Left ventricle myocardium inferior (tissue), 1 donor: Measurements from ENCODE around the gene RUNX1. TPM values are rescaled to one million over a fixed set of nuclear protein-coding genes. Genes with fewer than 3 reads are reported as not detected.

Source experiments
- DNase-seq: peaks from one replicate; pipeline ENCODE4 v3.0.0-alpha.2; 2020
- H3K27ac ChIP-seq: fragments of 200-600 bp; replicated peaks from 2 replicates; pipeline ENCODE4 v1.8.0; 2021
- H3K27me3 ChIP-seq: fragments of 200-600 bp; 2 replicates; pipeline ENCODE4 v1.8.0; 2021; ENCODE audit warnings: low read depth
- H3K36me3 ChIP-seq: fragments of 200-600 bp; 2 replicates; pipeline ENCODE4 v1.8.0; 2021
- H3K4me1 ChIP-seq: fragments of 200-600 bp; 2 replicates; pipeline ENCODE4 v1.8.0; 2021
- H3K4me3 ChIP-seq: fragments of 200-600 bp; 2 replicates; pipeline ENCODE4 v1.8.0; 2021; ENCODE audit warnings: mild to moderate bottlenecking, moderate library complexity
- H3K9me3 ChIP-seq: fragments of 200-600 bp; replicated peaks from 2 replicates; pipeline ENCODE4 v1.8.0; 2021
- CTCF ChIP-seq: fragments of 200-600 bp; IDR thresholded peaks from 2 replicates; pipeline ENCODE4 v1.8.0; 2021; ENCODE audit warnings: antibody characterized with exemption, mild to moderate bottlenecking, borderline replicate concordance
- intact Hi-C: fragments of 100-400 bp; cut with micrococcal nuclease; formaldehyde crosslinking; loops from one replicate; pipeline ENCODE4 v1.11.0; 2022
- total RNA-seq: library from RNA; stranded (reverse); fragmentation: NEBNext Ultra II Directional; extraction: Animal tissue kit (Norgen Biotek cat#: 25700); gene quantifications from one replicate; pipeline ENCODE4 v1.2.1, GENCODE V29; 2021
- donor health status: DM: no; HTN: yes; CAD: no; lungs with severe emphysema.

Gene RUNX1
- total RNA-seq, 1 donor from 2014 or later = 1.5 TPM

GRCh38 chr21:35025206-35026152, 23.6 kb downstream of the RUNX1 start:
- Histone ChIP-seq H3K27ac (no peak overlapping the region), H3K4me3 (no peak overlapping the region), H3K4me1 (peaks cover 9% of the 10 kb centered on the region), H3K27me3 (peaks cover 94% of the 10 kb centered on the region), H3K9me3 (no peaks in the 10 kb centered on the region), H3K36me3 (no peaks in the 10 kb centered on the region)
- intact Hi-C loops = no loop called here
- no peak for TF ChIP-seq CTCF
- DNase-seq = no peak

- Histone ChIP-seq H3K4me3 (no peak overlapping the region), H3K4me1 (peaks cover 9% of the 10 kb centered on the region), H3K36me3 (no peaks in the 10 kb centered on the region), H3K9me3 (no peaks in the 10 kb centered on the region), H3K27me3 (peaks cover 94% of the 10 kb centered on the region), H3K27ac (no peak overlapping the region)
- intact Hi-C loops = no loop called here
- no peak for TF ChIP-seq CTCF
- DNase-seq = no peak
These were observed 24.6 kb downstream of the RUNX1 start for GRCh38 chr21:35024513-35024912.

GRCh38 chr21:35024071-35024420, 25.1 kb downstream of the RUNX1 start:
- H3K4me1 ChIP-seq = peaks cover 9% of the 10 kb centered on the region

GRCh38 chr21:35023396-35024070, 25.6 kb downstream of the RUNX1 start:
- Histone ChIP-seq H3K4me3 (no peak overlapping the region), H3K27me3 (peaks cover 94% of the 10 kb centered on the region), H3K4me1 (peaks cover 9% of the 10 kb centered on the region), H3K9me3 (no peaks in the 10 kb centered on the region), H3K36me3 (no peaks in the 10 kb centered on the region), H3K27ac (no peak overlapping the region)
- no peak for DNase-seq
- intact Hi-C loops = no loop called here
- TF ChIP-seq CTCF = no peak

More at GRCh38 chr21:35024071-35024420, 25.1 kb downstream of the RUNX1 start:
- H3K36me3 ChIP-seq = no peaks in the 10 kb centered on the region
- DNase-seq = no peak
- no peaks in the 10 kb centered on the region for H3K9me3 ChIP-seq
- TF ChIP-seq CTCF = no peak
- no peak overlapping the region for H3K27ac ChIP-seq
- H3K27me3 ChIP-seq = peaks cover 94% of the 10 kb centered on the region
- no peak overlapping the region for H3K4me3 ChIP-seq
- intact Hi-C loops = no loop called here

GRCh38 chr21:35021546-35021945, 27.6 kb downstream of the RUNX1 start:
- Histone ChIP-seq H3K27me3 (peaks cover 88% of the 10 kb centered on the region), H3K9me3 (no peaks in the 10 kb centered on the region), H3K27ac (no peak overlapping the region), H3K4me3 (no peak overlapping the region), H3K36me3 (no peaks in the 10 kb centered on the region), H3K4me1 (peaks cover 3% of the 10 kb centered on the region)
- no peak for DNase-seq
- intact Hi-C loops = no loop called here
- TF ChIP-seq CTCF = no peak
